GM19043 (cell line): ENCODE results near the gene MAML3.

Experiments used
- ATAC-seq: cut with Tn5 transposase; IDR thresholded peaks from one replicate; pipeline ENCODE4 v1.9.1; 2021; ENCODE audit warnings: low read depth; ENCODE audit not compliant: unreplicated experiment

The MAML3 gene

DNA sequence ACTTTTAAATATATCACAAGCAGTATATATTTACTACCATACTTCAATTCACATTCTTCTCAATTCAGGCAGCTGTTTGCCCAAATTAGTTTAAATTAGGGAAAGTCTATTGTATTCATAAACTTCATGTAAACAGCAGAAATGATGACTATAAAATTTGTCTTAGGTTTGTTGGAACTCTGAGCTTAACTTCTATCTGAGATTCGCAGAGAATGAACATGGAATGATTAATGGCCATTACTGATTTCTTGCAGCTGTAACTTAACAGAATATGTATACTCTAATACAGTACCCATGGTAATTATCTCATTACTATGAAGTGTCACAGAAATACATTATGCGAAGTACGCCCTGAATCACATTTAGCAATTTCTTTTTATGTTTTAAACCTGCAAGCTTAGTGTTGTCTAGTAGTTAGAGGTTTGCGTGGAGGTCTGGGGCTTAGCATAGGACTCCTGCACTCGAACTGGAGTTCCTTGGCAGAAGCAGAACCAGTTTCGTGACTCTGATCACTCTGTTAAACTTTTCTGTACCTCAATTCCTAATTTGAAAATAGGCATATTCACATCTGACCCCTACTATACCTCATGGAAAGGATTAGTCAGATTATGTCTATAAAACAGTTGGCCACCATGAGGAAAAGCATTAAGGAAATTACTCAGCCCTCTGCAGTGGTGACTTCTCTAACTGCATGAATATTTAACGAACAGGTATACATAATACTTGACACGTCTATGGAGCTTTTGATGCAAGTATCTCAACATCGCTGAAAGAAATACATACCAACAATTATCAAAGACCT is 245.1 kb downstream of the MAML3 start:
- no peak for ATAC-seq

DNA sequence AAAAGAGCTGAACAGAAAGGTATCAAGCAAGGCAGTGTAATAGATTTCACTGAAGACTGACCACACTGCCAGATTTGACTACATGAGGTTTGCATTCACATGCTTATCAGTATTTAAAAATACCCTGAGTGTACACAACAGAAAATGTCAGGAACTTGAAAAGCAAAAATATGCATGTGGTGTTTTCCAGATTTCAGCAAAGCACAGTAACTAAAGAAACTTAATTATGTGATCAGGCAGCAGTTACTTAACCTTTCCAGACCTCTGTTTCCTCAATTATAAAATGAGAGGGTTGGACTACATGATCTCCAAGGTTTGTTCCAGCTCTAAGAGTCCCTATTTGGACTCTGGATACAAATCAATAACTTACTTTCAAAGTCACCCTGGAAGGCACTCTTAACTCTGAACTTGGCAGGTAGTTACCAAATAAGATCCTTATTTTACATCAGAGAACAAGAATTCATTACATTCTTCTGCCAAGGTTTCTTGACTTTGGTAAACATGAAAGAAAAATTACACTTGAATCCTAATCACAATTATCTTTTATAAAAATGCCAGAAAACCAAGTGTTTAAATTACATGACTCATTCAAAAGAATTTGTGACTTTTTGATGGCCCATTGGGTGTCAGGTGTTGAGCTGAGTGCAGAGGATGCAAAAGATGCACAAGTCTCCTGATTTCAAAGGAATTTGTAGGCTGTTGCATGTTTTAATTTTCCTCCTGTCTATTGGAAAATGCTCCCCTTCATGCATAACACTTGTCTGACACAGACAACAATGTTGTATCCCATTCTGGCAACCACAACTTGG is 246.8 kb downstream of the MAML3 start:
- ATAC-seq: no peak

DNA sequence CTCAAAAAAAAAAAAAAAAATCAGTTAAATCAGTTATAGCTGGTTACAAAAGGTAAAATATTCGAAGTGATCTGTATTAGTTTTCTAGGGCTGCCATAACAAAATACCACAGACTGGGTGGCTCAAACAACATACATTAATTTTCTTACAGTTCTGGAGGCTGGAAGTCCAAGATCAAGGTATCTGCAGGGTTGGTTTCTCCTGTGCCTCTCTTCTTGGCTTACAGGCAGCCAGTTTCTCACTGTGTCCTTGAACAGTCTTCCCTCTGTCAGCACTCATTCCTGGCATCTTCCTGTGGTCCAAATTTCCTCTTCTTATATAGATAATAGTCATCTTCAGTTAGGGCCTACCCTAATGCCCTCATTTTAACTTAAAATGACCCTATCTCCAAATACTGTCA is 248.5 kb downstream of the MAML3 start:
- no peak for ATAC-seq

DNA sequence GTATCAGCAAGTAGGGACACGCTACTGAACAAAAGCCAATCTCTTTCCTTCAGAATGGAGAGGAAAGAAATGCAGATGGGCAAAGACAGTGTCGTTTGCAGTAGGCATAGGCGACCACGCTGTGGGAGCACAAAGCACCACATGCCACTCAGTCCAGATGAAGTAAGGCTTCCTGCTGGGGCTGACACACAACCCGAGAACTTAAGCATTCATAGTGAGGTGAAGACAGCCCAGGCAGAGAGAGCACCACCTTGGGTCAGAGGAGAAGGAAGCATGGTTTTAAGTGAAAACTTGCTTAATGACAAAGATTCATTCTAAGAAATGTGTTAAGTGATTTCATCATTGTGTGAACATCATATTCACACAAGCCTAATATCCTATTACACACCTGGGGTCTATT is 249.6 kb downstream of the MAML3 start:
- no peak for ATAC-seq

DNA sequence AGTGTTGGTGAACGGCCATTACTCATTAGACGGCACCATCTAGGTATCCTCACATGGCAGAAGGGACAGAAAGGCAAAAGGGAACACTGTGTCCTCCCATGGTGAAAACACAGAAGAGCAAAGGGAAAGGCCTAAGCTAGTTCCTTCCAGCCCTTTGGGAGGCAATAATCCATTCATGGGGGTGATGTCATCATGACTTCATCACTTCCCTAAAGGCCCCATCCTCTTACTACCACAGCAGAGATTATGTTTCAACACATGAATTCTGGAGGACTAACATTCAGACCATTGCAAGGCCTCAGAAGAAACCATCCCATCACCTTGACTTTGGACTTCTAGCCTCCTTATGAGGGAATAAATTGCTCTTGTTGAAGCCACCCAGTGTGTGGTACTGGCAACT is 250.1 kb downstream of the MAML3 start:
- no peak for ATAC-seq

DNA sequence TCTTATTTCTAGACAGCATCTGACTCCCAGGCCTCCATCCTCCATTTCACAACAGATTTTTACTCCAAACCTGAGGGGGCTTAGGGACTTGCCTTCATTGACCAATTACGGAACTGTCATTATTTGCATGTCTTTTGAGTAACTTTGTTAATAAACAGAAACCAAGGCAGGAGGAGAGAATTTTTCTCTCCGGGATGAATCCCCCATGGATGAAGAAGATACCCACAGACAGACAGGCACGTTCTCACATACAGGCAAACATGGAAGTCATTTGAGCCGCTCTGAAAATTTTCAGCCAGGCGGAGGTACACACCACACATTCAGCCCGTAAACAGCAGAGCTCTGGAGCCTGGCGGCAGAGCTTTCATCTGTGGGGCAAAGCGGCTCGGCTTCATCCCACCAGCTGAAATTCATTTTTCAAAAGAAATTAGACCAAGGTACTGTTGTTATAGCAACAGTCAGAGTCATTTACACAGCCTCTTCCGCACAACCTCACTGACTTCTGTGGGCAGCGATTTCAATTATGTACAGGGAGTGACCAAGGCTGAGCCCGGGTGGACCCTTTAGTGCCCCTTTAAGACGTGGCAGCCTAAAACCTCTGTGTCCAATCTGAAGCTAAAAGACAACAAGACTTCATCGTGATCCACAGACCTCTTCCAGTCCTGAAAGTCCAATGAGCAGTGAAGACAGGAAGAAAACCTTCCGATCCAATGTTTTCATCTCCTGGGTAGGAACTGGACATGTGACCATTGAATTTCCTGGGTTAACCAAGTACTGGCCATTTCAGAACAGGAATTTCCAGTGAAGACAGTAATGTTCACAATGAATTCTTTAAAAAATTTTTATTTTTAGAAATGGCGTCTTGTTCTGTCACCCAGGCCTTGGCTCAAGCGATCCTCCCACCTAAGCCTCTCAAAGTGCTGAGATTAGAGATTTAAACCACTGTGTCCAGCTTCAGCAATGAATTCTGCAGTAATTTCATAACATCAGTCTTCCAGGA is 251.4 kb downstream of the MAML3 start:
- no peak for ATAC-seq

DNA sequence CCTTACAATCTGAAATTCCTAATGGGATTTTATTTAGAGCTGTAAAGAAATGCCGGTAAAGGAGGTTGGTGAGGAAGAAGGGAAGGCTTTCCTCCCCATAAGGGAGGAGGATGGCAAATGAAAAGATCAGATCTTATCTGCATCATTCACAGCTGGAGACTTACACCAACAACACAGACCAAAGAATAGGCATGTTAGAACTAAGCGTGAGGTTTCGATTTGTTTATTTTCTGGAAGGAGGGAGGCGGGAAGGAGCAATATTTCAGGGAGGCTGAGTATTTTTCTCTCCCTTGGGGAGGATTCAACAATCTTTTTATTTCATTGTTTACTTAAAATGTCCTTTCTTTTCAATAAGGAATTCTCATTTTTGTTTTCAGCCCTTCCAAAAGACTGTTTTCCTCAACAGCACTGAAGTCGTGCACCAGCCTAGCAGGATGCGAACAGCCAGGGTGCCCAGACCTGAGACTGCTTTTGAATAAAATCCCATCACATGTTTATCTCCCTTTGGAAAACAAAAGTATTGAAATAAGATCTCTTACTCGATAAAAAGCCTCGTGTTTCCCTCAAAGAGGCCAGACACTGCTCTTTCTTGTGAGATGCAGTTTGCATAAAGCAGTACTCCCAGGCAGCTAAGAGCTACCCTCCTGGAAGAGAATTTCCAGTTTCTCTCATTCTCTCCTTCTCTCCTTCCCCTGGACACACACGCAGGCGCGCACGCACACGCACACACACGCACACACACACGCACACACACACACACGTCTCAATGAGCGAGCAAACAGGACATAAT is 252.3 kb downstream of the MAML3 start:
- ATAC-seq: no peak

DNA sequence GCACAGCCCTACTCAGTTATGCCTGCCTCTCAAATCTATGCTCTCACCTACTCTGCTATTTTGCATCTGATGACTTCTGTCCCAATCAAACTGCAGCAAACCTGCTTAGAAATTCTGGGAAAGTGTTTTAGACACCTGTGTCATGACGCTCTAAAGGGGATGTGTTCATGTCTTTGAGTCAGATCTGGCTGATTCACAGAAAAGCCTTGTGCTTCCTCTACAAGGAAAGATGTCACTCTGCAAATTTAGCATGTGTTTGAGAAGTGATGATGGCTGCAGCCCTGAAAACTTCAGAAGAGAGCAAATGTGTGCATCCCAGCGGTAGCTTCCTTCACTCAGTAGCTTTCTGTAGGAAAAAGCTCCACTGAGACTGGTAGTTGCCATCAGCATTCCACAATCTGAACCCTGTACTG is 253.0 kb downstream of the MAML3 start:
- ATAC-seq: no peak

DNA sequence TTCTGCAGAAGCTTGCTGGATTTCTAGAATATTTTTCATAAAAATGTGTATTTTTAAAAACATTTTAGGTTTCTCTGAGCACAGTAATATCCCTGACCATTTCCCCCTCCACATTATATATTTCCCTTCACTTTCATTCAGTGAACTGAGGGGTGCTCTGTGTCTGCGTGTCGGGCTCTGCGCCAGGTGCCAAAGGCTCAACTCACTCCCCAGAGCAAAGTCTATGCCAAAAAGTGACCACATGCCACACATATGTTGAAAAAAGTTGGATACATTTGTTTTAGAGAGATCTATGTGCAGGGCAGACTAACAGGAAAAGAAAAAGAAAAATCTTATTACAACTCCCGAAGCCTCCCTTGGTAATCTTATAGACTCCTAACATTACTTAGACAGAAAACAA is 254.6 kb downstream of the MAML3 start:
- no peak for ATAC-seq

DNA sequence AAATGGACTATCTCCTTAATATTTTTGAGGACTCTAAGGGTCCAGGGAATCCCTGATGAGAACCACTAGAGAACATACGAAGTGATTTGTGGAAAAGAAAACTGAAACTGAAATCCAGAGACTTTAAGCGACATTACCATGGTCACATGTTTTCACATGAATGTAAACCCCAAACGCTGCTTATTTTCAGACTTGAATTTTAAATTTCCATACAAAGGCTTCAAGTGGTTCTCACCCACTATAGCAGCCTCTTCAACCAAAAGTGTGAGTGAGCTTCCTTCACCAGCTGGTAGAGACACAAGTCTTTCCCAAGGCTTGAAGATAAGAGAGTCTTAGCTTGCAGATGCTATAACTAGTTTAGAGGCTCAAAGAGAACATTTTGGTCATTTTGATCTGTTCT is 255.7 kb downstream of the MAML3 start:
- no peak for ATAC-seq

DNA sequence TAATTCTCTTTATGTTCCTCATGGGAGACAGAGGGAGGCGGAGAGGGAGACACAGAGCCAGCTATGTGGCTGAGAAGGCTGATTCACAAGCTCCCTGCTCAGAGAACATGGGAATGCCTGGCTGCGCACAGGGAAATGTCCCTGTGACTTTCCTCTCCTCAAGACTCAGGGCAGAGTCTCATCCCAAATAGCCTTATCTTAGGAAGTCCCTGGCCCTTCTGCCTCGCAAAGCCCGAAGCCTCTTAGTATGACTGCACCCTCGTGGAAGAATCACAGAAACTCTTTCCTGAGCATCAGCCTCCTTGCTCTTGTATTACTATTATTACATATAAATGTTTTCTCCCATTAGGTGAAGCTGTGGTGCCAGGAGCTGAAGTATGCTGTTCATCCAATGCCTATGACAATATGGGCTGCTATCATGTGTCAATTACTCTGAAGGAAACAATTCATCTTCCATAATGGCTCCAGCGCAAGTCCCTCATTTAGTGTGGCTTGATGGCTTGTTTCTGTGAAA is 257.8 kb downstream of the MAML3 start:
- no peak for ATAC-seq

DNA sequence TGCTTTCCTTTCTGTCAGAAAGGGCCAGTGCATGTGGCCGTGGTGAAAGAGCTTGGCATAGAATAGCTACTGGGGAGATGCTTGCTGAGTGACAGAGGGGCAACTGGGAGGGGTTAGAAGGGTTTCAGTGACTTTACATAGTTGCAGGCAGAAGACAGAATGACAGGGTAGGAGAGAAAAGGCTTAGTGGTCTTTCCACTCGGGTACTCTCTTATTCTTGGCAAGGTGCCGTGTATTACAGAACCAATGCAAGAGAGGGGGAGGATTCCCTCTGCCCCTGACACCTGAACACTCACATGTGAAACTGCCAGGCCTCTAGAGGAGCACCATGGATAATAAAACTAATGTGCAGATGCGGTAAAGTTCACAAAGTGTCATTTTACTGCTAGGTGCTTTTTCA is 260.2 kb downstream of the MAML3 start:
- no peak for ATAC-seq

DNA sequence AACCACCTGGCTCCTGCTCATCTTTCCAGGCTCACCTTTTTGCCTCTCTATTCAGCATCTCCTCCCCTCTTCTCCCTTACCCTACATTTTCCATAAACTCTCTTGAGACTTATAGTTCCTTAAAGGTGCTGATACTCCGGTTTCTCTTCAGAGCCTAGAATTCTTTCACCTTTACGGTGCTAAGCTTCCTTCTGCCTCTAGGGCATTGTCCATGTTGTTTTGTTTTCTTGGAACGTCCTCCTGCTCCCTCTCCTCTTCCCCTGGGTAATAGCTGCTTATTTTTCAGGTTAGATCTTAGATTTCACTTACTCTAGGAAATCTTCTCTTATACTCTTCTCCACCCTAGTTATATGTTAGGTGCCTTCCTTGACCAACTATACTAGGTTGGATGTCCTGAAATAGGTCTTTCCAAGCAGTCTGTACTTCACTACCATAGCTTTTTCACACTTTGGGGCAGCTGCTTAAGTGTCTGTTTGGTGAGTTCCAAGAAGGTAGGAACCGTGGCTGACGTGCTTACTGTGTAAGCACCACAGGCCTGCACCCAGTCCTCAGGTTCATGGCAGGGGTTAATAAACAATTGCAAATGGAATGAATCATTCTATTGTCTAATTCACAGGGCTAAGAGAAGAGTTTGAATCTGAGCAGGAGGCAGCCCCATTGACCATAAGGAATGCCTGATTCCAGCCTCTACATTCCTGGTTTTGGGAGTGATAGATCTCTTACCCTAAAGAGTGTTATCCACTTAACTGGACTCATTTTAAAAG is 260.8 kb downstream of the MAML3 start:
- no peak for ATAC-seq

DNA sequence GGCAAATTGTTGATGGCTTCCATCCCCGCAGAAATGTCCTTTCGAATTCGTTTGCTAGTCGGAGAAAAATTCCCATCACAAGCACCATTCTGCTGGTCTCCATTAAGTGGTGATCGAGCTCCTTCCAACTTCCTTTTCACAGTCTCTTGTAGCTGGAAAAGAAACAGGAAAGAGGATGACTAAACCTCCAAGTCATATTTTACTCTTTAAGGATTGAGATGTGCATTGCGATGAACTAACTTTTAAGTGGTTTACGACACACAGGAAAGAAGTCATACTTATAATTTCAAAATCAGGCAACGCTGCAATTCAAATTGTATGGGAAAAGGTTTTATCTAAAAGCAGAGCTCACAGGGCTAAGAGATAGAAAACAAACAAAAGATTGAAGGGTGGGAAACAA is 263.2 kb downstream of the MAML3 start:
- no peak for ATAC-seq

DNA sequence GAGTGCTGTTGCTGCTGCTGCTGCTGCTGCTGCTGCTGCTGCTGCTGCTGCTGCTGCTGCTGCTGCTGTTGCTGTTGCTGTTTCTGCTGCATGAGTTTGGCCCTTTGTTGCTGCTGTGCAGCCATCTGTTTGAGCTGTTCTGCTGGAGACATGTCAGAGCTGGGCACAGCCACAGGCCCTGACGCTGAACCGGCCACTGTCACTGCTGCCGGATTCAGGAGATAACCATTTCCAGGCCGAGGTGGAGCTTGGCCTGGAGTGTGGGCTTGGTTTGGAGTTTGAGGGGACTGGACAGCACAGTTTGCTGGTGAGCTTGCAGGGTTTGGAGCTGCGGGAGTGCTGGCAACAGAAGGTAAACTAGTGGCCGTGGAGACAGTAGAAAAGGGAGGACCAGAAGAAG is 264.1 kb downstream of the MAML3 start:
- ATAC-seq: no peak

DNA sequence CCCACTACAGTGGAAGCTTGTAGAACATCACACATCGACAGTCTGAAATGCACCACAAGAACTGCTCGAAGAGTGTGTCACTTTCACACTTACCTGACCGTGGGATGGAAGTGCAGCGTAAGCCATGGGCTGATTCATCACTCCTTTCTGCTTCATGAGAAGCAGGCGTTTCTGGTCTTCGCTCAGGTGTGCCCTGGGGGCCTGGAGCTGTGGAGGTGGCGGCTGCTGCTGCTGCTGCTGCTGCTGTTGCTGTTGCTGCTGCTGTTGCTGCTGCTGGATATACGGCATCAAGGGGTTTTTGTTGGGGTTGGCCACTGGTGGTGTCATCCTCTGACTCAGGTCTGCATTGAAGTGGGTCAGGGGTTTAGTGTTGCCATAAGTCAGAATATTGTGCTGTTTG is 264.7 kb downstream of the MAML3 start:
- no peak for ATAC-seq

DNA sequence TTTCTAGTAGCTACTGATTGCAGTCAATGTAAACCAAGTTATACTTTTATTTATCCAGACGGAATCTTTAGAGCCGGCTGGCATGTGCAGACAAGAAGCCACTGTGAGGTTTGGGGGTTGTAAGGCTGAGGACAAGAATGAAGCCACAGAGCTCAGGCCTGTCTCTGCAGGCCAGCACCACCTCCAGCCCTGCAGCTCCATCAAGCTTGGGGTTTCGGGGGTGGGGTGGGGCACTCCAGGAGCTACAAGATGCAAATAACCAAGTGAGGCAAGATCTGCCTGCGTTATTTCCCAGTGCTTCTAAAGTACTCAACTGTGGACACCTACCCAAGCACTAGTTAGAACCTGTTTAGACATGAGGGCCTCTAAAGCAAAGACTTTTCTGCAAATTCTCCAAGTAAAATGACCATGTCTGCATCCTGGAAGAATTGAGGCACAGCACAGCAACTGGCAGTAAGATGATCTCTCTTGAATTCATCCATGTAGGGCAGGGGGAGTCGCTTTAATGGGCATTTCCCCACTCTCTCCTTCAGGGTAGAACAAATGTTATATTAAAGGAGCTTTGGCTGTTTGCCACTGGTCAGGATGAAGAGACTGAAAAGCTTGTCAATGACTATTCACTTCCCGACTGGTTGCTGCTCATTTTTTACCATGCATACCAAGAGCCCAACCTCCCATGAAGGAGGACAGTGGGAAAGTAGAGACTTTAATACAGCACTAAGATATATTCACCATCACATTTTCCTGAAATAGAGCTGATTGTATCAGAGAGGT is 265.8 kb downstream of the MAML3 start:
- no peak for ATAC-seq

DNA sequence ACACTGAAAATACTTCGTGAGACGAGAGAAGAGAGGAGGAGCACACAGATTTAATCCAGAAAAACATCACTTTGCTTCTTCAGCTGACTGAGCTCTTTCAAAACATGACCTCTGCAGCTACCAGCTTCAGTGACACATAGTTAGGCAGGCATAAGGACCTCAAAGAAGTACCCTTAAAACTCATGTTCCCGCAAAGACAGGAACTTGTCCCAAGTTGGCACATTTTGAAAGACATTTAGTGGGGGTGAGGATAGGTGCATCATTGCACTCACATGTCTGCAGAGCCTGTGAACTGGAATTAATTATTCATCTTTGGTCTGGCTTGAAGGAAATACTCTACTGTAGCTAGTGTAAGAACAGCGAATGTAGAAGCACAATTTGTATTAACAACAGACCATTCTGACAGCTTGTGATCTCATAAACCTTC is 266.6 kb downstream of the MAML3 start:
- no peak for ATAC-seq
